GM18517 (cell line): ENCODE results near the gene FSIP2.
"Not testable (repeated sequence)": the region's sequence is repeated elsewhere in the genome, so short reads cannot be mapped to it uniquely, and the experiment has no call there.

Experiments
- ATAC-seq: cut with Tn5 transposase; IDR thresholded peaks from one replicate; pipeline ENCODE4 v1.9.1; 2021; ENCODE audit warnings: mild to moderate bottlenecking, moderate library complexity; ENCODE audit not compliant: unreplicated experiment

The FSIP2 gene

GRCh38 chr2:185796758-185797157, 58.2 kb downstream of the FSIP2 start:
- no peak for ATAC-seq

- no peak for ATAC-seq
These were observed 64.3 kb downstream of the FSIP2 start for GRCh38 chr2:185802926-185803325.

GRCh38 chr2:185806783-185807182, 68.2 kb downstream of the FSIP2 start:
- no peak for ATAC-seq

- ATAC-seq, result no peak
These were observed 68.7 kb downstream of the FSIP2 start for GRCh38 chr2:185807351-185807750.

GRCh38 chr2:185811580-185811979, 73.0 kb downstream of the FSIP2 start:
- no peak for ATAC-seq

GRCh38 chr2:185813707-185814106, 75.1 kb downstream of the FSIP2 start:
- no peak for ATAC-seq

- ATAC-seq, result no peak
These were observed 79.4 kb downstream of the FSIP2 start for GRCh38 chr2:185817991-185818390.

GRCh38 chr2:185821467-185821866, 82.9 kb downstream of the FSIP2 start:
- no peak for ATAC-seq

- ATAC-seq, result no peak
These were observed 85.2 kb downstream of the FSIP2 start for GRCh38 chr2:185823773-185824172.

GRCh38 chr2:185825557-185825956, 87.0 kb downstream of the FSIP2 start:
- no peak for ATAC-seq

GRCh38 chr2:185828326-185828725, 89.7 kb downstream of the FSIP2 start:
- ATAC-seq, result no peak

- no peak for ATAC-seq
These were observed 95.3 kb downstream of the FSIP2 start for GRCh38 chr2:185833864-185834263.

- no peak for ATAC-seq
These were observed 97.4 kb downstream of the FSIP2 start for GRCh38 chr2:185835974-185836373.

- no peak for ATAC-seq
These were observed 116.3 kb downstream of the FSIP2 start for GRCh38 chr2:185854885-185855284.

- ATAC-seq, result no peak
These were observed 119.1 kb downstream of the FSIP2 start for GRCh38 chr2:185857691-185858090.

- no peak for ATAC-seq
These were observed 120.9 kb downstream of the FSIP2 start for GRCh38 chr2:185859506-185859905.

GRCh38 chr2:185860321-185860720, 121.7 kb downstream of the FSIP2 start:
- ATAC-seq, result no peak

- ATAC-seq, result no peak
These were observed 124.2 kb downstream of the FSIP2 start for GRCh38 chr2:185862657-185863398.

- not testable (repeated sequence) for ATAC-seq
These were observed 126.1 kb downstream of the FSIP2 start for GRCh38 chr2:185864468-185865260.

GRCh38 chr2:185875136-185875931, 136.7 kb downstream of the FSIP2 start:
- no peak for ATAC-seq

GRCh38 chr2:185876234-185876633, 137.6 kb downstream of the FSIP2 start:
- no peak for ATAC-seq
